ENCODE data around the gene ADAM12. TPM values are rescaled to one million over a fixed set of nuclear protein-coding genes. Genes with fewer than 3 reads are reported as not detected.

Gene ADAM12
- total RNA-seq, 1 experiment from 2014 or later = not detected

DNA sequence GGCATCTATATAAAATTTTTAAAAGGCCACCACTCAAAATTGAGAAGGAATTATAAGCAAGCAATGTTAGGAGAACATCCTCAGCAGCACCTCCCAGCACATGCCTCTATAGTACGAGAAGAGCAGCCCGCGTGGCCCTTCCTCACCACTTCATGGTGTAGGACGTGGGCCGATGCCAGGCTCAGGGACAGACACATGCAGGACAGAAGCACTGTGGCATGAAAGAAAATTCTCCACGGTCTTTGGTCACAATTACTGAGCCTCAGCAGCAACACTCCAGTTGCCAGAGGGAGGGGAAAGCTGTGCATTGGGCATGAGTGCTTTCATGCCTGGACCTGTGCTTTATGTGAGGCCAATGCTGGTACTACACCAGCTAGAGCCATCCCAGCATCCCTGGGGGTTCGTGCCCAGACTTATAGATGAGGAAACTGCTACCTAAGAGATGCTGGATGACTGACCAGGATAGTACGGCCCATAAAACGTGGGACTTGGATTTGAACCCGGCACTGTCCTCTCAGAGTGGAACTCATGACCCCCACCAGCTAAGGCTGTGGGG lies 164.7 kb downstream of the ADAM12 start:
- DNase-seq = no peak
- Histone ChIP-seq H3K79me2 (ENCODE audit: low read length) (no peaks in the 10 kb centered on the region), H3K4me3 (ENCODE audit: low read length) (no peak overlapping the region), H3K9me2 (replicated peaks; ENCODE audit: insufficient read depth, low read length) (no peaks in the 10 kb centered on the region), H3K4me2 (ENCODE audit: low read depth, low read length, poor library complexity, severe bottlenecking) (no peak overlapping the region), H3K27me3 (ENCODE audit: low read length) (no peaks in the 10 kb centered on the region), H3K36me3 (ENCODE audit: insufficient read depth, low read length) (no peaks in the 10 kb centered on the region), H3K9me3 (ENCODE audit: low read length) (no peaks in the 10 kb centered on the region), H3K4me1 (ENCODE audit: low read length) (no peaks in the 10 kb centered on the region), H4K20me1 (ENCODE audit: insufficient read depth, low read depth, low read length) (no peaks in the 10 kb centered on the region), H3K27ac (ENCODE audit: low read length) (no peak overlapping the region), H3K9ac (ENCODE audit: low read length) (no peak overlapping the region), H2AFZ (ENCODE audit: low read length) (no peak overlapping the region)

DNA sequence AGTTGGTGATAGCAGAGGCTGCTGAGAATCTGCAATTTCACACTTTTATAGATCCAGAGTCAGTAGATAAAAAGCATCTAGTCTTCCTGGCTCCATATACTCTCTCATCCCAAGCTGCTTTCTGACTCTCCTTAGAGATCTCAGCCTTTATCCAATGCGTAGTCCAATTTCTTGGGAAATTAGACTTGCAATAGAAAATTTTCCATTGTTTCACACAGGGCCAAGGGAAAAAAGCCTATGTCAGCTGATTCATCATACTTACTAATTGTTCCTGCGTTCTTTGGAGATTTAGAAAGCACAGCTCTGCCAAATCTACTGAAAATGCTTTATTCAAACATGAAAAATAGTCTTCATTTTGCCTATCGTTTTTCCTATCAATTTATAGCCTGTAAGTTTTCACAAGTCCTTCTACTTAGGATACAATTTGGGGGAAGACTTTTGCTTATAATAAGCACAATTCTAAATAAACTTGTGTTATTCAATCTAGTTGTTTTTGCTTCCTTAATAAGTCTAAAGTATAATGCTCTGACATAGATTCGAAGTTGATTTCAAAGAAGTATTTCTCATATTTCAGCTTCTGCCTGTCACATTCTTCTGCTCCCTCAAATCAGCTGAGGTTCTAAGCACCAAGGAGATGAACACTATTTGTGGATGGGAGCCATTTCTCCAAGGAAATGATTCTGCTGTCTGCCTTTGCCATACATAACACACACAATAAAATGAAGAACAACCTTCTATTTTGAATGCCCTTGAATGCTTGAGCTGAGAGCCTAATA lies 165.4 kb downstream of the ADAM12 start:
- Histone ChIP-seq H3K4me2 (ENCODE audit: low read depth, low read length, poor library complexity, severe bottlenecking) (no peak overlapping the region), H4K20me1 (ENCODE audit: insufficient read depth, low read depth, low read length) (no peaks in the 10 kb centered on the region), H2AFZ (ENCODE audit: low read length) (no peak overlapping the region), H3K9ac (ENCODE audit: low read length) (no peak overlapping the region), H3K36me3 (ENCODE audit: insufficient read depth, low read length) (no peaks in the 10 kb centered on the region), H3K9me3 (ENCODE audit: low read length) (no peaks in the 10 kb centered on the region), H3K4me3 (ENCODE audit: low read length) (no peak overlapping the region), H3K27me3 (ENCODE audit: low read length) (no peaks in the 10 kb centered on the region), H3K79me2 (ENCODE audit: low read length) (no peaks in the 10 kb centered on the region), H3K4me1 (ENCODE audit: low read length) (no peaks in the 10 kb centered on the region), H3K27ac (ENCODE audit: low read length) (no peak overlapping the region), H3K9me2 (replicated peaks; ENCODE audit: insufficient read depth, low read length) (no peaks in the 10 kb centered on the region)
- no peak for DNase-seq

DNA sequence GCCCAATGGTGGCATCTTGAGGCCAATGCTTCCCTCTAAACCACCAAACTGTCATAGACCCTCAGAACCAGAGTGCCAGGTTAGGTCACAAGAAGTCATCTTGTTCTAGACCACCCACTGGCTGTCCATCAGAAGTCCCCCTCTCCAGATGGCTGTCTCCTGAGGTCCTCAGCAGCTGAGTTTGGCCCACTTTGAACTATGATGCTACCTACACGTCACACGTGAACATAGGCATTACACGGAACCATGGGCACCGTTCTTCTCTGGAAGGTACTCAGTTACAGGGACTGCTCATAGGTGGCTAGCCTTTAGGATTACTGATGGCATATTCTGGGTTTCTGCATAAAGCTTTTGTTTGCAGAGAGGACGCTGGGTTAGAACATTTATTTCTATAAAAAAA lies 166.4 kb downstream of the ADAM12 start:
- H4K20me1 ChIP-seq (ENCODE audit: insufficient read depth, low read depth, low read length) = no peaks in the 10 kb centered on the region
- no peak overlapping the region for H3K9ac ChIP-seq (ENCODE audit: low read length)
- H3K9me3 ChIP-seq (ENCODE audit: low read length) = no peaks in the 10 kb centered on the region
- no peaks in the 10 kb centered on the region for H3K79me2 ChIP-seq (ENCODE audit: low read length)
- no peak overlapping the region for H3K27ac ChIP-seq (ENCODE audit: low read length)
- no peaks in the 10 kb centered on the region for H3K27me3 ChIP-seq (ENCODE audit: low read length)
- H3K4me1 ChIP-seq (ENCODE audit: low read length) = no peaks in the 10 kb centered on the region
- H3K9me2 ChIP-seq (replicated peaks; ENCODE audit: insufficient read depth, low read length) = no peaks in the 10 kb centered on the region
- H3K36me3 ChIP-seq (ENCODE audit: insufficient read depth, low read length) = no peaks in the 10 kb centered on the region
- no peak overlapping the region for H3K4me3 ChIP-seq (ENCODE audit: low read length)
- H3K4me2 ChIP-seq (ENCODE audit: low read depth, low read length, poor library complexity, severe bottlenecking) = no peak overlapping the region
- no peak overlapping the region for H2AFZ ChIP-seq (ENCODE audit: low read length)
- no peak for DNase-seq

DNA sequence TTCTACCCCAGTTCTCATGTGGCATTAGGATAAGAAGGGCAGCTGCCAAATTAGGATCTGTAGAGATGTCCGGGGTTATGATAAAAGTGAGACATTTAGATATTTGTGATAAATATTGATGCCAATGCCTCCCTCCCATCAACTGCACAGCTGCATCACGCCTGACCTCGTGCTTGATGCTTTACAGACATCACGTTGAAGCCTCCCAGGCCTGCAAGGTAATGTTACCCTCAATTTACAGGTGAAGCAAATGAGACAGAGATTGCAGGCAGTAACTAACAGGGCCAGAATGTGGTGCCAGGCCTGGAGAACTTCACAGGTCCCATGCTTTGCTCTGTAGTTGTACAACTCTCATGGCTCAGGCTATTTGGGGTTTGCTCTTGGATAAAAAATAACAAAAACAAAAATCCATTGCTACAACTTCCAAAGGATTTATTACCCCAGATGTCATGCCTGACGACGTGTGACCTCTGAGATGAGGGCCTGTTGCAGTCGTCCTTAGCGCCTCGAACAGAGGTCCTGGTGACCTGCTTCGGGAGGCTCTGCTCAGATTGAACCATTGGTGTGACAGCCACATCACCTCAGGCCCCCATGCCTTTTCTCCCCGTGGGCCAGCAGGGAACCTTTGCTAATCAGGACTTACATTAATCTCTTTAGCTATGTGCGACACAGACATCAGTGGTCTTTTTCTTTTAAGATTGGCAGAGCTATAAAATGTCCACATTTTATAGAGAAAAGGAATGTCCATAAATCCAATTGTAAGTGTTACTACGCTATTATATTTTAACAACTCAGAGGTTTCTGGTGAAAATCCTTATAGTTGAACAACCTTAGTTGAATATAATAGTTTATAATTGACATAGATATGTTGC lies 169.3 kb downstream of the ADAM12 start:
- H3K9me2 ChIP-seq (replicated peaks; ENCODE audit: insufficient read depth, low read length) = no peaks in the 10 kb centered on the region
- no peaks in the 10 kb centered on the region for H3K79me2 ChIP-seq (ENCODE audit: low read length)
- H3K4me2 ChIP-seq (ENCODE audit: low read depth, low read length, poor library complexity, severe bottlenecking) = no peak overlapping the region
- no peak overlapping the region for H3K4me3 ChIP-seq (ENCODE audit: low read length)
- H3K9me3 ChIP-seq (ENCODE audit: low read length) = no peaks in the 10 kb centered on the region
- H3K9ac ChIP-seq (ENCODE audit: low read length) = no peak overlapping the region
- H4K20me1 ChIP-seq (ENCODE audit: insufficient read depth, low read depth, low read length) = no peaks in the 10 kb centered on the region
- DNase-seq = no peak
- no peaks in the 10 kb centered on the region for H3K36me3 ChIP-seq (ENCODE audit: insufficient read depth, low read length)
- H2AFZ ChIP-seq (ENCODE audit: low read length) = no peak overlapping the region
- H3K27ac ChIP-seq (ENCODE audit: low read length) = no peak overlapping the region
- no peaks in the 10 kb centered on the region for H3K4me1 ChIP-seq (ENCODE audit: low read length)
- no peaks in the 10 kb centered on the region for H3K27me3 ChIP-seq (ENCODE audit: low read length)

DNA sequence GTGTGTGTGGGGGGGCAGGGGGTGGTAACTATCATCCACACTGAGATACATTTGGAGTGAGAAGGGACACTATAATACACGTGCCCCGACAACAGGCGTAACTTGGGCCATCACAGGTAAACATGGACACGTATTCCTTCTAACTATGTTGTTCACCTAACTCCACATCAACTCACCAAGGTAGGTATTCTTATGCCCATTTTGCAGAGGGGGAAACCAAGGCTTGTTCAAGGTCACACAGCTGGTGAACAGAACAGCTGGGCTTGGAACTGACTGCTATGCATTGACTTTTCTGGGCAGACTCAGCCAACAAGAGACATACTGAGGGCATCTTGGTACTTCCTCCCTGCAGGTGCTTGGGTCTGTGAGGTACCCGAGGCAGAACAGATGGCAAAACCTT lies 170.1 kb downstream of the ADAM12 start:
- no peaks in the 10 kb centered on the region for H3K9me3 ChIP-seq (ENCODE audit: low read length)
- no peak overlapping the region for H3K4me3 ChIP-seq (ENCODE audit: low read length)
- no peak overlapping the region for H3K9ac ChIP-seq (ENCODE audit: low read length)
- no peak for DNase-seq
- no peaks in the 10 kb centered on the region for H3K9me2 ChIP-seq (replicated peaks; ENCODE audit: insufficient read depth, low read length)
- no peak overlapping the region for H3K4me2 ChIP-seq (ENCODE audit: low read depth, low read length, poor library complexity, severe bottlenecking)
- H3K27ac ChIP-seq (ENCODE audit: low read length) = no peak overlapping the region
- H3K36me3 ChIP-seq (ENCODE audit: insufficient read depth, low read length) = no peaks in the 10 kb centered on the region
- H3K4me1 ChIP-seq (ENCODE audit: low read length) = no peaks in the 10 kb centered on the region
- H4K20me1 ChIP-seq (ENCODE audit: insufficient read depth, low read depth, low read length) = no peaks in the 10 kb centered on the region
- no peak overlapping the region for H2AFZ ChIP-seq (ENCODE audit: low read length)
- no peaks in the 10 kb centered on the region for H3K27me3 ChIP-seq (ENCODE audit: low read length)
- H3K79me2 ChIP-seq (ENCODE audit: low read length) = no peaks in the 10 kb centered on the region

DNA sequence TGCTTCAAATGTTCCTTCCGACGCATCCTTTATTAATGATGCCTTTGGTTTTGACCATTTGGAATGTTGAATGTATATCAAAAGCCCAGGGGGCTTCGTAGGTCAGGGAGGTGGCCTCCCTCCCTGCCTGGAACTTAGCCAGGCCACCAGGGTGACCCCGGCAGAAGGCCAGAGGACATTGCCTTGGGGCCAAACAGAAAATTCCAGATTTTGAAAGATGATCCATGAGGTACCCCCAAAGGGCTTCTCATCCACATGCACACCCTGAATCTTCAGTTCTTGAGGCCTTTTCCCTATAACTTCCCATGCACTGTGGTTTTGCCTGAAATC lies 171.7 kb downstream of the ADAM12 start:
- no peak overlapping the region for H3K4me2 ChIP-seq (ENCODE audit: low read depth, low read length, poor library complexity, severe bottlenecking)
- DNase-seq = no peak
- no peaks in the 10 kb centered on the region for H4K20me1 ChIP-seq (ENCODE audit: insufficient read depth, low read depth, low read length)
- H3K4me3 ChIP-seq (ENCODE audit: low read length) = no peak overlapping the region
- no peaks in the 10 kb centered on the region for H3K9me2 ChIP-seq (replicated peaks; ENCODE audit: insufficient read depth, low read length)
- H3K27ac ChIP-seq (ENCODE audit: low read length) = no peak overlapping the region
- H3K4me1 ChIP-seq (ENCODE audit: low read length) = no peaks in the 10 kb centered on the region
- no peaks in the 10 kb centered on the region for H3K79me2 ChIP-seq (ENCODE audit: low read length)
- H3K9ac ChIP-seq (ENCODE audit: low read length) = no peak overlapping the region
- H2AFZ ChIP-seq (ENCODE audit: low read length) = no peak overlapping the region
- no peaks in the 10 kb centered on the region for H3K9me3 ChIP-seq (ENCODE audit: low read length)
- no peaks in the 10 kb centered on the region for H3K36me3 ChIP-seq (ENCODE audit: insufficient read depth, low read length)
- no peaks in the 10 kb centered on the region for H3K27me3 ChIP-seq (ENCODE audit: low read length)

DNA sequence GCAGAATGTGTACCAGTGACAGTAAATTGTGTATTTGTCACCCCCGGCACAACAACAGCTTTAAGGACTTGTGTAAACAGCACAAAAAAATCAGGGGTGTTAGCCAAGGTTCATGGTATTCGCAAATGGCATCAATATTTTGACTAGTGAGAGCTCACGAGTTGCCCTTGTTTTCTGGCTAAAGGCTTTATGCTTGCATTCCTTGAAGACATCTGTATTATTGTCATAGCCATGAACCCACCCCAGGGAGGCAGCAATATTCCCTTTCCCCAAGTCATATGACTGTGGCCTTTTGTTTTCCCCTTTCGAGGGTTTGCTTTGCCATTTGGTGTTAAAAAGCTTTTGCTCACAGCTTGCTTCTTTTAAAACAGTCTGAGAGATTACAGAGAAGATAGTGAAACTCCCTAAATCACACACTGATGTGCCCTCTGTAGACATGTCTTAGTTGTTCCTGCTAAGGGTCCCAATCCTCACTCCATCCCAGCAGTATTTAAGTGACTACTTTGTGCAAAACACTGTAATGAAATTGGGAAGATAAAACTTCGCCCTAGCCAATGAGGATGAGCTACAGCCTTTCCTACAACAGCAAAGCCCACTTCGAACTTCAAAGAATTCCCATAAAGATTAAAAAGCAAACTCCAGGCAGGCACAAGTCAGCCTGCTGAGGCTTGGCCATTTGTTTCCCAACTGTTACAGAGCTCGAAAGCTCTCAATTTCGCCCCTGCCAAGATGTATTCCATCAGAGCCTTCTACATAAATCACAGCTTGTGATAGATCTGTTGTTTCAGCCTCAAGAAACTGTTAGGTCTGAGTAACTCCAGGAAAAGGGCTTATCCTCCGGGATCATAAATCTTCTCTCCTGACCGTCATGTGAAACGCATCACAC lies 172.3 kb downstream of the ADAM12 start:
- Histone ChIP-seq H3K9ac (ENCODE audit: low read length) (no peak overlapping the region), H3K27me3 (ENCODE audit: low read length) (no peaks in the 10 kb centered on the region), H3K9me2 (replicated peaks; ENCODE audit: insufficient read depth, low read length) (no peaks in the 10 kb centered on the region), H3K79me2 (ENCODE audit: low read length) (no peaks in the 10 kb centered on the region), H4K20me1 (ENCODE audit: insufficient read depth, low read depth, low read length) (no peaks in the 10 kb centered on the region), H3K27ac (ENCODE audit: low read length) (no peak overlapping the region), H3K9me3 (ENCODE audit: low read length) (no peaks in the 10 kb centered on the region), H3K4me3 (ENCODE audit: low read length) (no peak overlapping the region), H3K36me3 (ENCODE audit: insufficient read depth, low read length) (no peaks in the 10 kb centered on the region), H3K4me1 (ENCODE audit: low read length) (no peaks in the 10 kb centered on the region), H3K4me2 (ENCODE audit: low read depth, low read length, poor library complexity, severe bottlenecking) (no peak overlapping the region), H2AFZ (ENCODE audit: low read length) (no peak overlapping the region)
- no peak for DNase-seq

DNA sequence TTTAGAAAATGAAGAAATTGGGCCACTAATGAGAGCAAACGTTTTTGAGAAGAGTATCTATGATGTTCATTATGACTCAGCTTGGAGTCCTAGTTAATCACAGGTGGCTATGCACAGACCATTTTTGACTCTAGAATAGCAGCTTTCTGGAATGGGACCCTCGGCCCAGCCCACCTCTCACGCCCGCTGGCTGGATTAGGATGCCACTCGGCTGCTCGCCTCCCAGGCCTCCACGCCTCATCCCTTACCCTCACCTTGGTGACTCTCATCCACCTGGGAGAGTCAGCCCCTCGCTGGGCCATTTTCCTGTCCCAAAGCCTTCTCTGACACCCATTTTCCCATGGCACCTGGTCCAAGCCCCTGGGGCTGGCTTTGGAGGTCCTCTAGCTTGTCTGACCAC lies 173.6 kb downstream of the ADAM12 start:
- H4K20me1 ChIP-seq (ENCODE audit: insufficient read depth, low read depth, low read length) = no peaks in the 10 kb centered on the region
- no peaks in the 10 kb centered on the region for H3K9me2 ChIP-seq (replicated peaks; ENCODE audit: insufficient read depth, low read length)
- H3K36me3 ChIP-seq (ENCODE audit: insufficient read depth, low read length) = no peaks in the 10 kb centered on the region
- H3K27ac ChIP-seq (ENCODE audit: low read length) = no peak overlapping the region
- H3K9me3 ChIP-seq (ENCODE audit: low read length) = no peaks in the 10 kb centered on the region
- no peak overlapping the region for H2AFZ ChIP-seq (ENCODE audit: low read length)
- H3K4me1 ChIP-seq (ENCODE audit: low read length) = no peaks in the 10 kb centered on the region
- H3K27me3 ChIP-seq (ENCODE audit: low read length) = no peaks in the 10 kb centered on the region
- H3K4me3 ChIP-seq (ENCODE audit: low read length) = no peak overlapping the region
- DNase-seq = no peak
- H3K79me2 ChIP-seq (ENCODE audit: low read length) = no peaks in the 10 kb centered on the region
- H3K4me2 ChIP-seq (ENCODE audit: low read depth, low read length, poor library complexity, severe bottlenecking) = no peak overlapping the region
- H3K9ac ChIP-seq (ENCODE audit: low read length) = no peak overlapping the region
